B cell (primary cell): Measurements from ENCODE around the gene IRF2BP1. TPM values are rescaled to one million over a fixed set of nuclear protein-coding genes. Genes with fewer than 3 reads are reported as not detected.

ENCODE experiments used
- ATAC-seq: fragments of 200-7000 bp; cut with Tn5 transposase; one replicate; pipeline ENCODE4 v1.10.0; 2021; ENCODE audit warnings: low read depth, mild to moderate bottlenecking, moderate number of reproducible peaks, moderate library complexity
- CTCF ChIA-PET: fragments of 350-600 bp; sonication (Branson Sonifier 250); formaldehyde crosslinking; loops from one replicate; lab custom pipeline; 2021; ENCODE audit warnings: antibody characterized with exemption, inconsistent platforms; lab: Charles Lee
- POLR2A ChIA-PET: fragments of 350-600 bp; sonication (Branson Sonifier 250); formaldehyde crosslinking; loops from one replicate; lab custom pipeline; 2021; ENCODE audit warnings: antibody characterized with exemption; lab: Charles Lee
- DNase-seq: peaks from one replicate; pipeline ENCODE4 v3.0.0; 2013
- H2AFZ ChIP-seq: 2 replicates; pipeline ENCODE4 v1.6.1; 2012; ENCODE audit warnings: mild to moderate bottlenecking, low read depth, low read length; ENCODE audit not compliant: insufficient read depth, poor library complexity, severe bottlenecking
- H3K27ac ChIP-seq, 2 donors: 1 replicate in 1 of 2; 2 replicates in 1 of 2; pipeline ENCODE4 v1.5.1; 2012 to 2013; ENCODE audit warnings: low read length in 2 of 2, mild to moderate bottlenecking in 2 of 2, moderate library complexity in 1 of 2
- H3K27me3 ChIP-seq, 4 experiments: fragments of 200-600 bp in 1 of 4; sonication (generic) in 1 of 4; replicated peaks in 1 of 4; 1 replicate in 2 of 4; 2 replicates in 2 of 4; pipeline versions ENCODE4 v1.6.1 to v1.7.0; 2013 to 2016; ENCODE audit warnings: low read length in 3 of 4, mild to moderate bottlenecking in 2 of 4, mixed read lengths in 1 of 4, moderate library complexity in 1 of 4; ENCODE audit not compliant: insufficient read depth in 4 of 4, control insufficient read depth in 3 of 4; ENCODE audit errors: control extremely low read depth in 1 of 4
- H3K36me3 ChIP-seq, 2 experiments: replicated peaks in 1 of 2; 1 replicate in 1 of 2; 2 replicates in 1 of 2; pipeline versions ENCODE4 v1.6.1 to v1.7.1; 2013; ENCODE audit warnings: low read length in 1 of 2; ENCODE audit not compliant: insufficient read depth in 2 of 2, control insufficient read depth in 1 of 2; ENCODE audit errors: control extremely low read depth in 1 of 2, extremely low read depth in 1 of 2
- H3K4me1 ChIP-seq, 2 donors: fragments of 200-600 bp in 1 of 2; sonication (generic) in 1 of 2; 1 replicate in 1 of 2; 2 replicates in 1 of 2; pipeline versions ENCODE4 v1.5.1 to v1.6.1; 2013 to 2017; ENCODE audit warnings: low read length in 2 of 2; ENCODE audit not compliant: control insufficient read depth in 2 of 2, insufficient read depth in 2 of 2
- H3K4me2 ChIP-seq: replicated peaks from 2 replicates; pipeline ENCODE3; 2012; ENCODE audit warnings: mild to moderate bottlenecking, low read depth, low read length; ENCODE audit not compliant: poor library complexity, severe bottlenecking
- H3K4me3 ChIP-seq, 5 experiments: fragments of 200-600 bp in 1 of 5; sonication (generic) in 1 of 5; 1 replicate in 3 of 5; 2 replicates in 2 of 5; pipeline versions ENCODE4 v1.5.1 to v1.7.0; 2011 to 2016; ENCODE audit warnings: low read length in 4 of 5, mild to moderate bottlenecking in 4 of 5, low read depth in 2 of 5, control low read depth in 1 of 5, moderate library complexity in 1 of 5; ENCODE audit not compliant: insufficient read depth in 1 of 5; ENCODE audit errors: control extremely low read depth in 1 of 5, extremely low read depth in 1 of 5
- H3K79me2 ChIP-seq: fragments of 200-600 bp; sonication (generic); one replicate; pipeline ENCODE4 v1.6.0; 2016; ENCODE audit warnings: low read length; ENCODE audit not compliant: control insufficient read depth, insufficient read depth
- H3K9ac ChIP-seq: fragments of 200-600 bp; sonication (generic); 2 replicates; pipeline ENCODE4 v1.6.1; 2017; ENCODE audit warnings: mild to moderate bottlenecking, low read length, moderate library complexity
- H3K9me3 ChIP-seq, 3 donors: one replicate each; pipeline versions ENCODE4 v1.6.1 to v1.7.1; 2013; ENCODE audit warnings: low read length in 2 of 3; ENCODE audit not compliant: control insufficient read depth in 2 of 3, insufficient read depth in 1 of 3; ENCODE audit errors: control extremely low read depth in 1 of 3
- H4K20me1 ChIP-seq: 2 replicates; pipeline ENCODE4 v1.6.0; 2012; ENCODE audit warnings: mild to moderate bottlenecking, low read length; ENCODE audit not compliant: insufficient read depth, control insufficient read depth, poor library complexity, severe bottlenecking
- H3K27ac Mint-ChIP-seq: one replicate; pipeline ENCODE4 v1.8.0; 2021; ENCODE audit warnings: mixed read lengths
- H3K27me3 Mint-ChIP-seq: one replicate; pipeline ENCODE4 v1.8.0; 2021; ENCODE audit warnings: mixed read lengths
- H3K4me1 Mint-ChIP-seq: one replicate; pipeline ENCODE4 v1.8.0; 2021; ENCODE audit warnings: mixed read lengths
- H3K4me3 Mint-ChIP-seq: one replicate; pipeline ENCODE4 v1.8.0; 2021; ENCODE audit warnings: mixed read lengths
- H3K9me3 Mint-ChIP-seq: one replicate; pipeline ENCODE4 v1.8.0; 2022; ENCODE audit warnings: mixed read lengths; ENCODE audit not compliant: insufficient read depth
- CTCF ChIP-seq: fragments of 200-600 bp; IDR thresholded peaks from one replicate; pipeline ENCODE4 v1.8.0; 2022; ENCODE audit warnings: antibody characterized with exemption, mild to moderate bottlenecking
- EZH2 ChIP-seq: IDR thresholded peaks from 2 replicates; pipeline ENCODE4 v1.6.1; 2012; ENCODE audit warnings: borderline replicate concordance, low read depth, mild to moderate bottlenecking, moderate library complexity, low read length; ENCODE audit not compliant: insufficient read depth, poor library complexity, severe bottlenecking
- WGBS: methylation state at CpG from one replicate; pipeline ENCODE4 v1.1.5; 2013; ENCODE audit warnings: missing lambda C conversion rate; ENCODE audit not compliant: insufficient coverage; 5-methylcytosine and 5-hydroxymethylcytosine counted together
- intact Hi-C: fragments of 100-400 bp; cut with micrococcal nuclease; formaldehyde crosslinking; loops from one replicate; pipeline ENCODE4 v1.10.0; 2022
- polyA plus RNA-seq: library from polyadenylated mRNA; depleted of rRNA; stranded (reverse); fragments of >200 nt; gene quantifications from 2 replicates; pipeline ENCODE4 v1.2.3, GENCODE V29; 2012
- total RNA-seq, 2 donors: library from RNA; stranded (reverse); fragments of 120-200 nt in 1 of 2; gene quantifications; 1 replicate in 1 of 2; 2 replicates in 1 of 2; pipeline versions ENCODE4 v1.2.3 to v1.2.4, GENCODE V29; 2013 to 2022

IRF2BP1 gene
- total and polyA plus RNA-seq, 2 donors (not counting 1 experiment from before 2014, with no cell fraction given) = 14.9 to 33.9 TPM

GRCh38 chr19:45918721-45919120, 32.8 kb upstream of the IRF2BP1 start:
- H3K9ac ChIP-seq = no peak overlapping the region
- H3K27me3 Mint-ChIP-seq = peaks cover 10% of the 10 kb centered on the region
- no peak overlapping the region for H3K4me3 ChIP-seq
- no peak for ATAC-seq
- no peaks in the 10 kb centered on the region for H3K9me3 ChIP-seq
- H2AFZ ChIP-seq = no peak overlapping the region
- no peak overlapping the region for H3K27ac Mint-ChIP-seq
- no peaks in the 10 kb centered on the region for H3K79me2 ChIP-seq
- H3K4me2 ChIP-seq = no peak overlapping the region
- POLR2A ChIA-PET = no interaction called here
- CTCF ChIA-PET = interaction anchor here (0.6 to 0.7 kb wide), 2 partner anchors 13 to 479 kb away, joined by 3 read pairs; no protein-coding TSS in a partner anchor
- DNase-seq = no peak
- H3K4me1 ChIP-seq = no peaks in the 10 kb centered on the region
- intact Hi-C loops = no loop called here
- no peak overlapping the region for H3K4me3 Mint-ChIP-seq
- no peaks in the 10 kb centered on the region for H3K4me1 Mint-ChIP-seq
- H3K36me3 ChIP-seq = no peaks in the 10 kb centered on the region
- H4K20me1 ChIP-seq = no peaks in the 10 kb centered on the region
- peaks cover 0 to 7% (median 0%) of the 10 kb centered on the region in 4 experiments for H3K27me3 ChIP-seq
- TF ChIP-seq EZH2 (no peak), CTCF (no peak)
- no peaks in the 10 kb centered on the region for H3K9me3 Mint-ChIP-seq
- no peak overlapping the region for H3K27ac ChIP-seq
- WGBS = 50% methylated on average over 2 of the region's 4 CpGs

DNA sequence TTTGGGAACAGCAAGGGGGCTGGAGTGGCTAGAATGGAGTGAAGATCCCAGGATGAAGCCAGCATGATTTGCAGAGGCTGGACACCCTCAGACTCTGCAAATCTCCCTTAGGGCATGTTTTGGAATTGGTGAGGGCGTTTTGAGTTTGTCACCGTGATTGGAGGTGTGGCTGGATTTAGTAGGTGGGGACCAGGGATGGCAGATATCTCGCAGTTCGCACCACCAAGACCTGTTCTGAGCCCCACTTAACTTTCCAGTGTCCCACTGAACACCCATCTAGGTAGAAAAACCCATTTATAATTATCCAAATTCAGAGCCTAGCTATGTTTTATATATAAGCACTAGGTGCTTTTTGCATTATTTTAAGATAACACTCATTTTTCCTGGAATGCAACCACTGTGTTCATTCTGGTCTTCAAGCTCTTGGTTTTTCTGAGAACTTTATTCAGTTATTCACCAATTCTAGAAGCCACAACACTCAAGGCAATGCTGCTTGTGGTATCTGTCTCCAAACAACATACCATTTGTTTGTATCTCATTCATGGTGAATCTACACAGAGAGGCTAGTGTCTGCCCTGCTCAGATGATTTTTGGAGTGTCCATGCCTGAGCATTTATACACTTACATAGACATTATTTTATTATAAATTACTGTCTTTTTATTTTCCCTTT, 31.6 kb upstream of the IRF2BP1 start:
- DNase-seq = no peak
- no peak overlapping the region for H3K4me3 Mint-ChIP-seq
- Histone ChIP-seq H3K36me3 (no peaks in the 10 kb centered on the region), H3K4me2 (no peak overlapping the region), H3K4me3 (no peak overlapping the region), H3K4me1 (no peaks in the 10 kb centered on the region), H4K20me1 (no peaks in the 10 kb centered on the region), H3K27me3 (peaks cover 0 to 15% (median 0%) of the 10 kb centered on the region in 4 experiments), H3K9me3 (no peaks in the 10 kb centered on the region), H3K9ac (no peak overlapping the region), H3K79me2 (no peaks in the 10 kb centered on the region), H3K27ac (no peak overlapping the region), H2AFZ (no peak overlapping the region)
- no peak for TF ChIP-seq CTCF
- TF ChIP-seq EZH2 = no peak
- no peak for ATAC-seq
- CTCF ChIA-PET = no interaction called here
- no peak overlapping the region for H3K27ac Mint-ChIP-seq
- no peaks in the 10 kb centered on the region for H3K9me3 Mint-ChIP-seq
- WGBS = no CpG with 5 or more reads among the region's 4 CpGs
- POLR2A ChIA-PET = interaction anchor here (0.6 kb wide), 1 partner anchor 650 kb away, joined by 3 read pairs; no protein-coding TSS in a partner anchor
- H3K27me3 Mint-ChIP-seq = peaks cover 19% of the 10 kb centered on the region
- H3K4me1 Mint-ChIP-seq = no peaks in the 10 kb centered on the region
- intact Hi-C loops = no loop called here
